ENCODE data around the gene PLET1.
"Not testable (repeated sequence)": the region's sequence is repeated elsewhere in the genome, so short reads cannot be mapped to it uniquely, and the experiment has no call there.

The PLET1 gene

GRCh38 chr11:112212290-112212689 lies 48.4 kb downstream of the PLET1 start:
- H3K4me3 ChIP-seq (ENCODE audit: low read depth, low read length) = no peak overlapping the region
- no peak for DNase-seq (ENCODE audit: low read depth)
- no peak for TF ChIP-seq CTCF (IDR thresholded peaks at IDR 0.05; ENCODE audit: low read depth, low read length, missing control alignments)

- DNase-seq (ENCODE audit: low read depth) = no peak
- no peak for TF ChIP-seq CTCF (IDR thresholded peaks at IDR 0.05; ENCODE audit: low read depth, low read length, missing control alignments)
- H3K4me3 ChIP-seq (ENCODE audit: low read depth, low read length) = no peak overlapping the region
Measured at GRCh38 chr11:112211536-112211935, 49.1 kb downstream of the PLET1 start.

- no peak for DNase-seq (ENCODE audit: low read depth)
- no peak overlapping the region for H3K4me3 ChIP-seq (ENCODE audit: low read depth, low read length)
- no peak for TF ChIP-seq CTCF (IDR thresholded peaks at IDR 0.05; ENCODE audit: low read depth, low read length, missing control alignments)
Measured at GRCh38 chr11:112210890-112211289, 49.8 kb downstream of the PLET1 start.

GRCh38 chr11:112206071-112206470 lies 54.6 kb downstream of the PLET1 start:
- TF ChIP-seq CTCF (IDR thresholded peaks at IDR 0.05; ENCODE audit: low read depth, low read length, missing control alignments) = no peak
- DNase-seq (ENCODE audit: low read depth) = no peak
- H3K4me3 ChIP-seq (ENCODE audit: low read depth, low read length) = no peak overlapping the region

- no peak for DNase-seq (ENCODE audit: low read depth)
- H3K4me3 ChIP-seq (ENCODE audit: low read depth, low read length) = no peak overlapping the region
- TF ChIP-seq CTCF (IDR thresholded peaks at IDR 0.05; ENCODE audit: low read depth, low read length, missing control alignments) = no peak
Measured at GRCh38 chr11:112200252-112200651, 60.4 kb downstream of the PLET1 start.

- DNase-seq (ENCODE audit: low read depth); H3K4me3 ChIP-seq (ENCODE audit: low read depth, low read length): not testable (repeated sequence)
Measured at GRCh38 chr11:112199101-112199500, 61.6 kb downstream of the PLET1 start.
